NCI-H2029 (cell line): ENCODE data around the gene ACBD6.
A peak's percentile ranks its signal among the peaks of the same experiment; 100 is the strongest.

Experiments used
- DNase-seq: peaks from one replicate; lab custom pipeline; 2025; lab: John Stamatoyannopoulos, UW

The ACBD6 gene

DNA sequence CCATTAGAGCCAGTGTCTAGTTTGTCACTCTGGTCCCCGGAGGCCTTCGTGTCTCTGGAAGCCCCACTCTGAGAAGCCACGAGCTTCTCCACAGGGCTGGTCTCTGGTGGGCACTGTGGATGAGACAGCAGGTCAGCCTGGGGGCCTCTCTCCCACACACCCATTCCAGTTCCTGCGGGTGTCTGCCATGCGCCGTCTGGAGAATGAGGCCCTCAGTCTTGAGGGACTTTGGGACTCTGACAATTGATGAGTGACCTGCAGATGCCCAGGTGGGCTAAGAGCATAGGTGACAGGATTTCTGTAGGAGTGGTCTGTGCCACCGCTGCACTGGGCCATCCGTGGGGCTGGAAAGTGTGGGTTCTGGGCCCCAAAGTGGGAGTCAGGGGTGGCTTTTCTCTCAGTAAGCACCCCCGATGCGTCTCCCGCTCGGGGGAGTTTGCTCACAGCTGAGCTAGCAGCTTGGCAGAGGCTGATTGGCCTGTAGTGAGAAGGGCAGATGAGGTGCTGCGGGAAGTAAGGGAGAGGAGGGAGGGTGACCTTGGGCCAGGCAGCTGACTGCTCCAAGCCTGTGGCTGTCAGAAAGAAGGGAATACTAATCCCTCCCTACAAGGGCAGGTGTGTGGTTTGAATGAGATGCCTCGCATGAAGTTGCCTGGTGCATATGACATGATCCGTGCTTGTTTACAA, 245.9 kb downstream of the ACBD6 start:
- no peak for DNase-seq

DNA sequence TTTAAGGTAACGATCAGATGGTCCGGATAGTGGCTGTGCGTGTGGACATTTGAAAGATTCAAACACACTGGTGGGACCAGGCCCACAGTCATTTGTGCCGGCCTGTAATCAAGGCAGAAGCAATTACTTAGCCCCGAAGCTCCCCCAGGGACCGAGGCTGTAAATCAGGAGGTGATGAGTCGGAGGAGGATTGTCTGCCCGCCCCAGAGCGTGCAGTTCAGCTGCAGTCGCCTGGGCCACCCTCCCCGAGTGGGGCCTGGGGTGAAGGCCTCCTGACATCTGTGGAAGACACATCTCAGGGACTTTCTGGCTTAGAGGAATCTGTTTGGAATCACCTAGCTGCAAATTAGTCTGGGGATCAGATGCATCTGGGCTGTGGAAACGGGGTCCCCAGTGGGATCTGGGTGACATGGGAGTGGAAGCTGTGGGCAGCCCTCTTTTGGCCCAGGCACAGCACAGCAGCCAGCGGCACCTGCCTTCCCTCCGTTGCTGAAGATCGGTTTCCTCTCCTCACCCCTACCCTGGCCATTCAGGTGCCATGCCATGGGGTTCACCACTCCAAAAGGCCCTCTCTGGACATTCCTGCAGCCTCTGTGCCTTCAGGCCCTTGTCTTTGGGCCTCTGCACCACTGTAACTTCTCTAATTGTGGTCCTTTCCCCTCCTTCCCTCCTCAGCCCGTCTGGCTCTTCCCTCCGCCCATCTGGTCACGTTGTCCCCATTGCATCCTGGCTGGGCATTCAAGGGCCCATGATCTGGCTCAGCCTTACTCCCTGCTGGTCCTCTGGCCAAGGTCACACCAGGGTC, 246.6 kb downstream of the ACBD6 start:
- no peak for DNase-seq

DNA sequence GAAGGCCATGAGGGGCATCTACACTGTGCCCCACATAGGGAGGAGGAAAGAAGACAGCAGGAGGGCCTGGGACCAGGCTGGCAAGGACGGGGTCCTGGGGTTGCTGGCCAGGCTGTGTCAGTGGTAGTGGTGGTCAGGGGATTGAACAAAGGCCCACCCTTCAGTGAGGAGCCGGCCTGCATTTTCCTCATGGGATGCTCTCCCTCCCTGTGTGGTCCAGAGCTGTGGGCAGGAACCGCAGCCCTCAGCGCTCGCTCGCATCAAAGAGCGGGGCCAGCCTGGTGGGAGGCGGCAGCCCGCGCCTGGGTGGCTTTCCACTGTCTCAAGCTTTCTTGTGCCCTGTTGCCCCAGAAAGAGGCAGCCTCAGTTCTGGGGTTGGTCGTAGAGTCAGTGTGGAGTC, 247.5 kb downstream of the ACBD6 start:
- DNase-seq: no peak

DNA sequence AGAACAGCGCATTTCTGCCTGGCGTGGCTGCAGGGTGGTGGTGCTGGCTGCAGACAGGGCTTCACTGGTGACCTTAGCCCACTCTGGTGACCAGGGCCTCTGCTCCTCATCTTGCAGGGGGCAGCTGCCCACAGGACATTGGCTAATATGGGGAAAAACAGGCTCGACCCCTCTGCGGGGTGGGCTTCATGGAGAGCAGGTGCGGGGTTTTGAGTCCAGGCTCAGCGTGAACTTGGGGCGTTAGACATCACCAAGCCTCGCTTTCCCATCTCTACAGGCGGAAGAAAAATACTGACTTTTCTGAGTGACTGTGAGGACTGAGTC, 247.9 kb downstream of the ACBD6 start:
- no peak for DNase-seq

DNA sequence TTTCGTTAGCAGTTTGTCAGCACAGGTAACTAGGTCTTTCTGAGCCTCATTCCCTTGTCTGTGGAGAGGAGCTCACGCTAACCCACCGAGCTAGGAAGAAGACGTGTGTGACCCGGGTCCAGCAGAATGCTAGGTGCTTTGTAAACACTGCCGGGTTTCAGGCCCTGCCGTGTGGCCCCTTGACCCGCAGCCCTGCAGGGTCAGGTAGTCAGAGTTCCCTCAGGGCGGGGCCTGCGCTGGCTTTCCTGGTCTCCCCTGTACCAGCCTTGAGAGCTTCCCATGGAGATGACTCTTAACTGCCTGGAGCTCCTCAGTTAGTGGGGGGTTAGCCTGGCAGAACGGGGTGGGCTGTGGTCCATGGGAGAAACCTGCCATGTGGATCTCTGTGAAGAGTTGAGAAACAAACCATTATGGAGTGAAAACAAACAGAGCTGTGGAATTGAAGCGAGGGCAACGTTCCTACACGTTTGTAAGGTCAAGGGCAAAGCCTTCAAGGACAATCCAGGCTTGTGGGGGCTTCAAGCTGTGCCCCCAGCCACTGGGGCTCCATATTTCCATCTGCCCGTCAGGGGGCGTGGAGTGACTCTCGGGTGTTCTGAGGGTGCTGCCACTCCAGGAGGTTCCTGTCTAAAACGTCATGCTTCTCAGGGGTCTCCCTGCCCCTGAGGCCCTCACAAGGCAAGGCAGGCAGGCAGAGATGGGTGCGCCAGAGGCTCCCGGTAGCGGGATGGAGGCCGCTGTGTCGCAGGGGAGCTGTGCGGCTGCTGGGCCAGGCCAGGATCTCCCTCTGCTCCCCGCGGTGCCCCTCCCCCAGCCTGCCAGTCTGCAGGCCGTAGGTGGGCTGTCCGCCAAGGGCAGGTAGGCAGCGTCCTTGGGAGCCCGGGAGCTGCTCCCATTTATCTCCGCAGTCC, 248.5 kb downstream of the ACBD6 start:
- DNase-seq: no peak

DNA sequence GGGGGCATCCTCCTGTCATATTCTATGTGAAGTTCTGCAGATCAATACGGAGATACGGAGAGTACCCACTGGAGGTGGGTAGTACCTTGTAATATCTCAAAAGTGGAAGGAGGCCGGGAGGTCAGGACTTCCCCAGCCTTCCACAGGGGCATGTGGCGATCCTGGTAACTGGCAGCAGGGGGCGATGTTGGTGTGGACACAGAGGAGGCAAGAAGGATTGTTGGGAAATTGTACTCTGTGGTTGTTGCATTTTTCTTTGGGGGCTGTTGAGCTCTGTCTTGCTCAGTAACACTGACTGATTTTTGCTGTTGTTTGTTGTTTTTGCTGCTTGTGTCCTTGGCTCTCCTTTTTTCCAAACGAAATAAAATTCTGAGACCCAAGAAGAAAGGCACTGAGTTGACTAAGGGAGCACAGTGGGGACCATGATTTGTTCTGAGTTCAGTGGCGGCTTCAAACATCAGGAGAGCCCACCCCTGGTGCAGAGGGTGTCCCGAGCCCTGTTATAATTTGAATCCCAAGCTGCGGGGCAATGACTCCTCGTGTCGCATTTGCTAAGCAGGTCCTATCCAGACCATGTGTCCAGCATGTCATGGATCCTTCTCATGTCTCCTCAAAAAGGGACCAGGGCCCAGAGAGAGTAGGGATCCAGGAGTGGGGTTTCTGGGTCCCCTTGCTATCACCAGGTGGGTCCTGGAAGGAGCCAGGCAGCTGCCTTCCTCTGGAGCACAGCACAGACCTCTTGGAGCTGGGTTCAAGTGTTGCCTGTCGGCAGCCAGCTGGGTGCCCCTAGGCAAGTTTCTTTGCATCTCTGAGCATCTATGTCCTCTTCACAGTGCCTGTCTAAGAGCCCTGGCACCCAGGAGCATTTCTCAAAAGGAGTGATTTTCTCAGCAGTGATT, 249.5 kb downstream of the ACBD6 start:
- DNase-seq: peak; percentile 30

DNA sequence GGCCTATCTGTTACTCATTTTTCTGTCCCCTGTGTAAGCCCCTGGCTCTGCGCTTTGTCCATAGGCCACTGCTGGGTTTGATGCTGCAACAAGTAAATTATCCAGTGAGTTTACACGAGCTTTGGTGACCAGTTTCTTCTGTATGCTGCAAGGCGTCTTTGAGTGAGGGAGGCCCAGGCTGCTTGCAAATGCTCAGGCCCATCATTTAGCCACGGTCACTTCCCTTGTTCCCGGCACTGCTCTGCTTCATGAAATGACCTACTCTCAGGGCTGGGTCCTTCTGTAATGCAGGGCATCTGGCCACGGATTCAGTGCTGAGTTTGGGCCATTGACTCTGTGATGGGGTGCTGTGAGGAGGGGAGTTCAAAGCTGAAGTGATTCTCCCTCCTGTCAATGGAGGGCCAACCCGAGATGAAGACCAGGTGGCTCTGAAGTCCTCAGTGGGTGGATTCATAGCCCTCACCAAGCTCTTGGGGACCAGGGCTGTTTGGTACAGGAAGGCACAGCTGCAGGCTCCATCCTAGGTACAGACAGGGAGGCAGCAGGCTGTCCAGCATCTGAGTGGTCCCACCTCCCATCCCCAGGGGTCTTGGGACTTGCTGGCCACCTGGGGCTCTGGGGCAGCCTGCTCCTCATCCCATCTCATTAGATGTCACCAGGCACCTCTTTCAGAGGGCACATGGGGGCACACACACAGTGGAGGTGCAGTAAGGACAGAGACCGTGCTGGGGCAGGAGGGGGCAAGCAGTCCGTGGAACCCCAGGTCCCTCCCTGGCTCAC, 250.7 kb downstream of the ACBD6 start:
- DNase-seq: no peak

DNA sequence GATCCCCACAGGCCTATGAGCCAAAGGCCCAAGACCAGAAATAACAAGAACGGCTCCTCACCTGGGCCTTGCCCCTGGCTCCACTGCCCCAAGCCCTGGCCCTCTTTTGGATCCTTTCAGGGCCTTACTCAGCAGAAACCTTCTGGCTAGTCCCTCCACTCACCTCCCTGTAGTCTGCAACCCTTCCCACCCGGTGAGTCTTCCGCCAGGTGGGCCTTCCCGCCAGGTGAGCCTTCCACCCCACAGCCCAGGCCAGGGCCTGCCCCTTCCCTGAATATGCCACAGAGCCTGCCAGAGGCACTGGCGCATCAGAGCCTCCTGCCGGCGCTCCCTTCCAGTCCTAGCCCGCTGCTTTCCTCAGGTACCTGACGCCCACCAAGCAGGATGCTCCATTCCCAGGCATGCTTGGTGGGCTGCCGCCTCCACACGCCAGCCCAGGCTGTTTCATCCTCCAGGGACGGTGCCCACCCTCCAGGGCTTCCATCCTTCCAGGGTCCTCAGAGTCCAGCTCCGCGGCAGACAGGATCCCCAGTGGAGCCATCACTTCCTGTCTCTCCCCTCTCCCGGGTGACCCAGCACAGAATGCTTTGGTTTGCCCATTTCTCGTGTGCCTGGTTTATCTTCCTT, 251.4 kb downstream of the ACBD6 start:
- DNase-seq: no peak

DNA sequence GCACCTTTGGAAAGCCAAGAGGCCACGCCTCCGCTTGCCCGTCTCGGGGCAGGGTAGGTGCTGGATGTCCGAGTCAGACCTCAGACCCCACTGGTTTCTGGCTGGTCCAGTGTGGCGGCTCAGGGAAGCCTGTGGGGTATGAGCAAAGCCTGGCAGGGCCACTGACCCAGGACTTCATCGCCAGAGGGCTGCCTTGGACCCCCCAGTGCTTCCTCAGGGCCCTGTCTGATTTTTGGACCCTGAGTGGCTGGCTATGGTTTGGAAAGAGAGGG, 251.9 kb downstream of the ACBD6 start:
- no peak for DNase-seq

DNA sequence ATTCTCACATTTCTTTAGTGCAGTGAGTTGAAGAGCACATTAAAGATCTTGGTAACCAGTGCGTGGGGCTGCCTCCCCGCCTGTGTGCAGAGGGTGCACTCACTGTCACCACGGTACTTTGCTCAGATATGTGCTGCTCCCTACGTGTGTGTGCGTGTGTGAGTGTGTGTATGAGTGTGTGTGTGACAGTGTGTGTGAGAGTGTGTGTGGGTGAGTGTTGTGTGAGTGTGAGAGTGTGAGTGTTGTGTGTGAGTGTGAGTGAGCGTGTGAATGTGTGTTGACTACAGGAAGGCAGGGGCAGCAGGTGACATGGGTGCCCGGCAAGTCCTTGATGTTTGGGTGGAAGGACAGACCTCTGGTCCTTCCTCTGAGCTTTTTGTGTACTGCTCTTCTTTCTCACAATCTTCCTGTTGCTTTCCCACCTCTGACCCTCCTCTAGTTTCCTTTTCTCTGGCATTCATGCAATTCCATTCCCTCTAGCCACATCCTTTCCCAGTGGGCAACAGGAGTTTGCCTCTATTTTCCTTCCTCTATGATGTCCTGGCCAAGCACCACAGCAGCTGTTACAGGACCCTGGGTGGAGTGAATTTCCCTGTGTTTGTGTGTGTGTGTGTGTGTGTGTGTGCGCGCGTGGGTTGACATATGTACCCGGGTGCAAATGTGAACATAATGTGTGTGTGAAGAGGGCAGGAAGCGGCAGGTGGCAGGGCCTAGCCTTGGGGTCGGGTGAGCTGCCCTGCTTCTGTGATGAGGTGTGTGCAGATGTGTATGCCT, 252.5 kb downstream of the ACBD6 start:
- DNase-seq: no peak

DNA sequence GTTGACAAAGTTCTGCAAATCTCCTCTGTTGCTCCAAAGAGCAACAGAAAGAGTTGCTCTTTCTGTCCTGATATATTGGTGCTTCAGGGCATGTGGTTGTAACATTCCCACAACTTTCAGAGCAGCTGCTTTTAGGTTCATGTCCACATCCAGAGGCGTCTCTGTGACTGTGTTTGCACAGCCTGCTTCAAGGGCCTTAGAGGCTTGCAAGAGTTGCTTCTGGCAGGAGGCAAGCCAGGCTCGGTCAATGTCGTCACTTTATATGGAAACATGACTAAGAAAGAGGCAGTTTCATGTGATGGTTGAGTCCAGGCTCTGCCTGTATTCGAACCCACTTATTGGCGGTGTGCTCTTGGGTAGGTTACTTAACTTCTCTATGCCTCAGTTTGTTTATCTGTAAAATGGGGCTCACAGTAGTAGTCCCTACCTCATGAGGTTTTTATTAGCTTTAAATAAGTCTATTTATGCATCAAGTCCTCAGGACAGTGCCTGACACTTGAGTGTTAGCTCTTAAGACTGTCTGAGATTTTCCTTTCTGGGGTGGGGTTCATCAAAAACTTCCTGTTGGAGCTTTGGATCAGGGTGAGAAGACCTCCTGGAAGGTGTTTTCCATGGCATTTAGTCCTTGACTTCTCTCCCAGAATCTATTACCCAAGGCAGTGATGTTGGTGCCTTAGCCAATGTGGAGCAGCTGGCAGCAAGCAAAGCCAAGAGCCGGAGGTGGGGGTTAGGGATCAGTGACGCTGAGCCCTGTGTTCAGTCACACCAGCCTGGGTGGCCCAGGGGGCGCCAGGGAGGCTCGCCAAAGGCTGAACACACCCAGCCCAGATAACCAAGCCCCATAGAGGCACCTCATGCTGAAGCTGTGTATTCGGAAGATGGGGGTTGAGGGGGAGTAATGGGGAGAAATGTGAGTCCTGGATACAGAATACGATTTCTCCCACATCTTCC, 253.4 kb downstream of the ACBD6 start:
- DNase-seq: peak; percentile 49

DNA sequence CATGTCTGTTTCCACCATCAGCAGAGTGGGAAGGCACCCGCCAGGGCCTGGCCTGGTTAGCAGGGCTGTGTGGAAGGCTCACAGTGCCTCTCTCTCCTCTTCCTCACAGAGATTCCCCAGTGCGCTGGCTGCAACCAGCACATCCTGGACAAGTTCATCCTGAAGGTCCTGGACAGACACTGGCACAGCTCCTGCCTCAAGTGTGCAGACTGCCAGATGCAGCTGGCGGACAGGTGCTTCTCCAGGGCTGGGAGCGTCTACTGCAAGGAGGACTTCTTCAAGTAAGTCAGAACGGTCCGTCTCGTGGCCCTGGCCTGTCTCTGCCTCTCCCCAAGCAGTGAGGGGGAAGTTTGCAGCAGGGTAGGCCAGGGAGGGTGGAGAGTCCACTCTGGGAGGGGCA, 254.2 kb downstream of the ACBD6 start:
- no peak for DNase-seq

DNA sequence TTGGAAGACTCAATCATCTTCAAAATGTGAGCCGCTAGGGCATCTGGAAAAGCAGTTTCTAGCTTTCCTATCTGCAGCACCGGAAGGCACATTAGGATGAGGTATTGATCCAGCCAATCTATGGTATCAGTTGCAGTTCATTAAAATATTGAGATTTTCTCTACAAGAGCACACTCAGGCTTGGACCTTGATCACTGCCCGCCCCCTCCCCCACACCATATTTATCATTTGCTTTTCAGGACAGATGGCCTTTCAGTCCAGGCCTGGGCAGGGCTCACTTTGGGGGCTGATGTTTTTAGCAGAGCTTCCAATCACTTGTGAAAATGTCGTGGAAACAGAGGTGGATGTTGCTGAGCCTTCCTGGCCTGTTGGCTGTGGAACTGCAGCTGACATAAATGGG, 254.8 kb downstream of the ACBD6 start:
- no peak for DNase-seq

DNA sequence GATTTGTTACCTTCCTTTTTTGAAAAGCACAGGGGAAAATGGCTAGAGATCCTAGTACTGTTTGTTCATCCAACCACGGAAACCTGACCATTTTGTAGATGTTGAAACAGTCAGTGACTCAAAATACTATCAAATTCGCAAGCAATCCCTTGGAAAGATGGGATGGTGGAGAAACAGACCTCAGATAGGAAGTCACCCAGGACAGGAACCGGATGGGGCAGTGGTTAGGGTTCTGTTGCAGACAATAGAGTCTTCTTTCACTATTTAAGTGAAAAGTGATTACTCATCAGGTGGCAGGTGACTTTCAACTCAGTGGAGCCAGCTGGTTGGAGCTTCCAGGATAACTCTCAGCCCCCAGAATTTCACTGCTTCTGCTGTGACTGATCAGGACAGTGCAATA, 255.3 kb downstream of the ACBD6 start:
- no peak for DNase-seq

DNA sequence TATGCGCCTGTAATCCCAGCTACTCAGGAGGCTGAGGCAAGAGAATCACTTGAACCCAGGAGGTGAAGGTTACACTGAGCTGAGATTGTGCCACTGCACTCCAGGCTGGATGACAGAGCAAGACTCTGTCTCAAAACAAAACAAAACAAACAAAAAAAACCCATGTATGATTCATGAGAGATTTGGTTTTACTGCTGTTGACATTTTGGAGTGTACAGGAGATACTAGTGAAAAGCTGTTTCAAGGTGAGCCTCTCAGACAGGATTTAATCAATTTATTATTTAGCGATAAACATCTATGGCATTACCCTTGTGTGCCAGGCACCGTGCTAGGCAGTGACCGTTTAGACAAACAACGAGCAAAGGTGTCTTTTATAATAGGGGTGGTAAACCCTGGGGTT, 255.8 kb downstream of the ACBD6 start:
- no peak for DNase-seq

DNA sequence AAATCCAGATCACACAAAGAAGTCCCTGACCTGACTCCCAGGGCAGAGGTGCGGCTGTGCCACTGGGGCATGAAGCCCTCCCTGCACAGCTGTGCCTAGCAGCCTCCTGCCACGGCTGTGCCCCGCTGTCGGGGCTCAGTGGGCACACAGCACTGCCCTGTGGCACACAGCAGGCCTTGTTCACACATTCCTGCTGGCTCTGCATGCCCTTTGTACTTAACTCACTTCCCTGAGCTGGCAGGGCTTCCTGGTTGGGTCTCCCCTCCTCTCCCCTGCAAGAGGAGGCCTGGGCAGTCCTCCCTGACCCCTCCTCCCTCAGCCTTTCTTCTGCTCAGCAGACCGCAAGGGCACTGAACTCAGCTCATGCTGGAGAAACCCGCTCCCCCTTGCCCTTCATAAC, 257.5 kb downstream of the ACBD6 start:
- DNase-seq: no peak

DNA sequence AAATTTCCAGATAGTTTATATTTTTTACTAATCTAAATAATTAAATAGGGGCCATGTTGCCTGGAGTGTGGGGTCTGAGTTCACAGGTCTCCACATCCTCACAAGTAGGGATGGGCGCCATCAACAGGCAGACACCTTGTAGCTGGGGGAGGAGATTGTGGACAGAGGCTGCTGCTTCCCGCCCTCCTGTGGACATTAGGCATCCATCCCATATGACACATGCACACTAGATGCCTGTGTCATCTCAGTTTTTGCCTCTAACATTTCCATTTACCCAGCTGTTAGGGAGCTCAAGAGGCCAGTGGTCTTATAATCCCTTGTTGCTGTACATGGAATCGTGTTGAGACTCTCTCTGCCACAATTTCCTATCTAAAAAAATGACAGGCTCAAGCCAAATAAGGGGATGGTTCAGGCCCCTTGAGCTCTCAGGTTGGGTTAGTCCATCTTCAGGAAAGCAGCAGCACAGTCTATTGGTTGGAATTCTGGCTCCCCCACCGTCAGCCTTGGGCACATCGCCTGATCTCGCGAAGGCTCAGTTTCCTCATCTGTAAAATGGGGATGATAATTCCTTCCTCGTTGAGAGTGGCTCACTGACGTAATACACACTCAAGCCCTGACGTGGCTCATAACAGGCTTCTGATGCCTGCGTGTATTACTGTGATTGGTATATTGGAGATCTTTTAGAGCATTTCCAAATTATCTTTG, 258.7 kb downstream of the ACBD6 start:
- DNase-seq: no peak
